Medulla oblongata (tissue), 1 donor: ENCODE measurements around the gene HEG1.

Experiments used
- DNase-seq: peaks from one replicate; pipeline ENCODE4 v3.0.0-alpha.2; 2015; ENCODE audit errors: extremely low spot score

Gene HEG1

GRCh38 chr3:125050488-125051090, 5.2 kb downstream of the HEG1 start:
- DNase-seq, result no peak

- no peak for DNase-seq
Observed at GRCh38 chr3:125048282-125048681, 7.5 kb downstream of the HEG1 start.

- DNase-seq, result no peak
Observed at GRCh38 chr3:125045965-125046364, 9.8 kb downstream of the HEG1 start.

- DNase-seq, result no peak
Observed at GRCh38 chr3:125045194-125045593, 10.6 kb downstream of the HEG1 start.

GRCh38 chr3:125043599-125044151, 12.1 kb downstream of the HEG1 start:
- DNase-seq, result no peak

- peak; percentile 63 for DNase-seq
Observed at GRCh38 chr3:125042725-125043406, 12.9 kb downstream of the HEG1 start.

- peak; percentile 68 for DNase-seq
Observed at GRCh38 chr3:125039131-125040100, 16.4 kb downstream of the HEG1 start.

- DNase-seq, result no peak
Observed at GRCh38 chr3:125037498-125038150, 18.2 kb downstream of the HEG1 start.

- no peak for DNase-seq
Observed at GRCh38 chr3:125035217-125035616, 20.6 kb downstream of the HEG1 start.

GRCh38 chr3:125033616-125034015, 22.2 kb downstream of the HEG1 start:
- DNase-seq, result no peak

- no peak for DNase-seq
Observed at GRCh38 chr3:125033135-125033534, 22.7 kb downstream of the HEG1 start.

GRCh38 chr3:125032683-125033082, 23.1 kb downstream of the HEG1 start:
- no peak for DNase-seq

GRCh38 chr3:125032100-125032643, 23.6 kb downstream of the HEG1 start:
- no peak for DNase-seq

GRCh38 chr3:125031544-125031943, 24.3 kb downstream of the HEG1 start:
- no peak for DNase-seq

- DNase-seq, result no peak
Observed at GRCh38 chr3:125028657-125029056, 27.1 kb downstream of the HEG1 start.

GRCh38 chr3:125025642-125026041, 30.2 kb downstream of the HEG1 start:
- DNase-seq, result no peak

- DNase-seq, result peak; percentile 61
Observed at GRCh38 chr3:125024817-125025216, 31.0 kb downstream of the HEG1 start.

GRCh38 chr3:125023833-125024555, 31.8 kb downstream of the HEG1 start:
- DNase-seq, result no peak

- DNase-seq, result no peak
Observed at GRCh38 chr3:125022206-125022605, 33.6 kb downstream of the HEG1 start.

GRCh38 chr3:125019271-125019670, 36.5 kb downstream of the HEG1 start:
- no peak for DNase-seq

GRCh38 chr3:125017406-125017805, 38.4 kb downstream of the HEG1 start:
- DNase-seq, result no peak
